Stimulated activated memory B cell treated with anti-CD40 and anti-IgM and Interleukin-4, amounts not matched to agents 10 μg/mL and 1 μg/mL and 100 μg/mL, for 72 hours (primary cell): ENCODE results near the gene KRT33A.

ENCODE experiments used
- ATAC-seq: fragments of 150-1000 bp; cut with Tn5 transposase; 2 replicates; pipeline ENCODE4 v1.10.0; 2021
- H3K27ac Mint-ChIP-seq: one replicate; pipeline ENCODE4 v1.8.0; 2022; ENCODE audit warnings: mild to moderate bottlenecking, mixed read lengths
- H3K27me3 Mint-ChIP-seq: one replicate; pipeline ENCODE4 v1.8.0; 2022; ENCODE audit warnings: mixed read lengths
- H3K36me3 Mint-ChIP-seq: one replicate; pipeline ENCODE4 v1.8.0; 2022; ENCODE audit warnings: mixed read lengths
- H3K4me1 Mint-ChIP-seq: one replicate; pipeline ENCODE4 v1.8.0; 2022; ENCODE audit warnings: mixed read lengths
- H3K4me3 Mint-ChIP-seq: one replicate; pipeline ENCODE4 v1.8.0; 2022; ENCODE audit warnings: mild to moderate bottlenecking, moderate library complexity, mixed read lengths
- H3K9me3 Mint-ChIP-seq: one replicate; pipeline ENCODE4 v1.8.0; 2022; ENCODE audit warnings: mixed read lengths

The KRT33A gene

GRCh38 chr17:41326173-41327145, 24.2 kb downstream of the KRT33A start:
- Mint-ChIP-seq H3K4me3 (no peak overlapping the region), H3K36me3 (no peaks in the 10 kb centered on the region), H3K9me3 (no peaks in the 10 kb centered on the region), H3K27me3 (peaks cover 5% of the 10 kb centered on the region), H3K27ac (no peak overlapping the region), H3K4me1 (peaks cover 5% of the 10 kb centered on the region)
- no peak for ATAC-seq

- no peak overlapping the region for H3K4me3 Mint-ChIP-seq
- H3K27ac Mint-ChIP-seq: no peak overlapping the region
- H3K4me1 Mint-ChIP-seq: peaks cover 5% of the 10 kb centered on the region
- peaks cover 1% of the 10 kb centered on the region for H3K9me3 Mint-ChIP-seq
- no peaks in the 10 kb centered on the region for H3K36me3 Mint-ChIP-seq
- peaks cover 5% of the 10 kb centered on the region for H3K27me3 Mint-ChIP-seq
- no peak for ATAC-seq
These were observed 25.0 kb downstream of the KRT33A start for GRCh38 chr17:41325611-41326010.

GRCh38 chr17:41325126-41325525, 25.5 kb downstream of the KRT33A start:
- no peak overlapping the region for H3K4me3 Mint-ChIP-seq
- H3K27ac Mint-ChIP-seq: no peak overlapping the region

GRCh38 chr17:41324180-41325075, 26.2 kb downstream of the KRT33A start:
- peaks cover 5% of the 10 kb centered on the region for H3K4me1 Mint-ChIP-seq
- H3K27ac Mint-ChIP-seq: no peak overlapping the region
- H3K9me3 Mint-ChIP-seq: peaks cover 6% of the 10 kb centered on the region
- no peak overlapping the region for H3K4me3 Mint-ChIP-seq
- no peak for ATAC-seq
- peaks cover 5% of the 10 kb centered on the region for H3K27me3 Mint-ChIP-seq
- H3K36me3 Mint-ChIP-seq: no peaks in the 10 kb centered on the region

More at GRCh38 chr17:41325126-41325525, 25.5 kb downstream of the KRT33A start:
- no peak for ATAC-seq
- H3K27me3 Mint-ChIP-seq: peaks cover 5% of the 10 kb centered on the region
- peaks cover 5% of the 10 kb centered on the region for H3K4me1 Mint-ChIP-seq
- peaks cover 3% of the 10 kb centered on the region for H3K9me3 Mint-ChIP-seq
- no peaks in the 10 kb centered on the region for H3K36me3 Mint-ChIP-seq

GRCh38 chr17:41322903-41323895, 27.4 kb downstream of the KRT33A start:
- Mint-ChIP-seq H3K36me3 (no peaks in the 10 kb centered on the region), H3K4me3 (no peak overlapping the region), H3K27ac (no peak overlapping the region), H3K4me1 (peaks cover 5% of the 10 kb centered on the region), H3K9me3 (peaks cover 6% of the 10 kb centered on the region), H3K27me3 (peaks cover under 1% of the 10 kb centered on the region)
- no peak for ATAC-seq

- Mint-ChIP-seq H3K4me3 (no peak overlapping the region), H3K36me3 (no peaks in the 10 kb centered on the region), H3K27ac (no peak overlapping the region), H3K9me3 (peaks cover 6% of the 10 kb centered on the region), H3K4me1 (peaks cover 5% of the 10 kb centered on the region), H3K27me3 (no peaks in the 10 kb centered on the region)
- no peak for ATAC-seq
These were observed 28.3 kb downstream of the KRT33A start for GRCh38 chr17:41322094-41322902.

GRCh38 chr17:41318231-41318630, 32.4 kb downstream of the KRT33A start:
- Mint-ChIP-seq H3K9me3 (peaks cover 6% of the 10 kb centered on the region), H3K36me3 (no peaks in the 10 kb centered on the region), H3K4me3 (no peak overlapping the region), H3K27ac (no peak overlapping the region), H3K4me1 (no peaks in the 10 kb centered on the region), H3K27me3 (peaks cover 15% of the 10 kb centered on the region)
- no peak for ATAC-seq

- H3K4me1 Mint-ChIP-seq: no peaks in the 10 kb centered on the region
- no peak overlapping the region for H3K27ac Mint-ChIP-seq
- peaks cover 19% of the 10 kb centered on the region for H3K27me3 Mint-ChIP-seq
- no peak for ATAC-seq
- no peaks in the 10 kb centered on the region for H3K36me3 Mint-ChIP-seq
- H3K4me3 Mint-ChIP-seq: no peak overlapping the region
- H3K9me3 Mint-ChIP-seq: peaks cover 6% of the 10 kb centered on the region
These were observed 34.7 kb downstream of the KRT33A start for GRCh38 chr17:41315814-41316445.

- no peak for ATAC-seq
- H3K4me3 Mint-ChIP-seq: no peak within 1 kb of the TSS
- H3K36me3 Mint-ChIP-seq: no peaks in the 10 kb centered on the region
- no peak within 1 kb of the TSS for H3K27ac Mint-ChIP-seq
- peaks cover 4% of the 10 kb centered on the region for H3K9me3 Mint-ChIP-seq
- peaks cover 19% of the 10 kb centered on the region for H3K27me3 Mint-ChIP-seq
- H3K4me1 Mint-ChIP-seq: peaks cover under 1% of the 10 kb centered on the region
These were observed 35.3 kb downstream of the KRT33A start, which contains the start of gene KRTAP17-1 for GRCh38 chr17:41315204-41315794. Gene KRTAP17-1, minus strand, starts transcription at chr17:41315710. Its CDS starts 60 bp downstream, at chr17:41315650.

- Mint-ChIP-seq H3K4me3 (no peak overlapping the region), H3K9me3 (no peaks in the 10 kb centered on the region), H3K27ac (peak overlapping the region; percentile 14), H3K4me1 (peaks cover 30% of the 10 kb centered on the region), H3K36me3 (no peaks in the 10 kb centered on the region), H3K27me3 (peaks cover 13% of the 10 kb centered on the region)
- ATAC-seq: no peak
These were observed 39.5 kb downstream of the KRT33A start for GRCh38 chr17:41311111-41311510.

GRCh38 chr17:41308918-41309359, 41.7 kb downstream of the KRT33A start, which contains the start of gene KRTAP16-1:
Gene KRTAP16-1, minus strand, starts transcription at chr17:41309309. Its CDS starts 56 bp downstream, at chr17:41309253.
- H3K9me3 Mint-ChIP-seq: no peaks in the 10 kb centered on the region
- peak; percentile 75 for ATAC-seq
- peaks cover 10% of the 10 kb centered on the region for H3K27me3 Mint-ChIP-seq
- H3K4me1 Mint-ChIP-seq: peaks cover 31% of the 10 kb centered on the region
- no peaks in the 10 kb centered on the region for H3K36me3 Mint-ChIP-seq
- peak within 1 kb of the TSS; percentile 95 for H3K27ac Mint-ChIP-seq
- peak within 1 kb of the TSS; percentile 52 for H3K4me3 Mint-ChIP-seq

- Mint-ChIP-seq H3K4me3 (peak overlapping the region; percentile 52), H3K27me3 (peaks cover 6% of the 10 kb centered on the region), H3K27ac (peak overlapping the region; percentile 95), H3K4me1 (peaks cover 36% of the 10 kb centered on the region), H3K36me3 (no peaks in the 10 kb centered on the region), H3K9me3 (no peaks in the 10 kb centered on the region)
- ATAC-seq: peak; percentile 96
These were observed 42.2 kb downstream of the KRT33A start for GRCh38 chr17:41308251-41308917.
